ENCODE results near the gene SGK1.

DNA sequence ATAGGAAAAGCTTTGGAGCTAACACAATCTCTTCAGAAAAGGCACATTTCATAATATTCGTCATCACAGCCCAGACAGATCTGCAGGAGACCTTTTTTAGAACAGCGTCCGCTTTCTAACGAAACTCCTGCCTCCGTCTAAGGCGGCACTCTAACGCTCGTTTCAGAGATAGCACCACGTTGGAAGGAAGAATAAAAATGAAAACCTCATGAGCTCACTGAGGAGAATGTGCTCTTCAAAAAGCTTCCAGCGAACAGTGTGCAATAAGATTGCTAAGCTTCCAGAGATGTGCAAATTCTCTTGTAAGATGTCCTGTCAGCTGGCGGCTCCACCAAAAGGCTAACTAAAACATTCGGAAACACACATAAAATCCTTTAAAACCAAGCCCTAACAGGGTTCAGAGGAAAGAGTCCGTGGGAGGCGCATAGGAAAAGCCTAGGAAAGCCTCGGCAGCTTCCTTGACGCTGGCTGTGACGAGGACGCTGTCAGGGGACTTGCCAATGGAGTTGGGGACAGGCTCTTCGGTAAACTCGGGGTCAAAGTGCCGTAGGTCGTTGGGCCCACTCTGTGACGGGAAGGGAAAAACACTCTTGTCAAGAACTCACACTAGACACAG is 147.9 kb downstream of the SGK1 start:
- TF ChIP-seq, protein P1, sequence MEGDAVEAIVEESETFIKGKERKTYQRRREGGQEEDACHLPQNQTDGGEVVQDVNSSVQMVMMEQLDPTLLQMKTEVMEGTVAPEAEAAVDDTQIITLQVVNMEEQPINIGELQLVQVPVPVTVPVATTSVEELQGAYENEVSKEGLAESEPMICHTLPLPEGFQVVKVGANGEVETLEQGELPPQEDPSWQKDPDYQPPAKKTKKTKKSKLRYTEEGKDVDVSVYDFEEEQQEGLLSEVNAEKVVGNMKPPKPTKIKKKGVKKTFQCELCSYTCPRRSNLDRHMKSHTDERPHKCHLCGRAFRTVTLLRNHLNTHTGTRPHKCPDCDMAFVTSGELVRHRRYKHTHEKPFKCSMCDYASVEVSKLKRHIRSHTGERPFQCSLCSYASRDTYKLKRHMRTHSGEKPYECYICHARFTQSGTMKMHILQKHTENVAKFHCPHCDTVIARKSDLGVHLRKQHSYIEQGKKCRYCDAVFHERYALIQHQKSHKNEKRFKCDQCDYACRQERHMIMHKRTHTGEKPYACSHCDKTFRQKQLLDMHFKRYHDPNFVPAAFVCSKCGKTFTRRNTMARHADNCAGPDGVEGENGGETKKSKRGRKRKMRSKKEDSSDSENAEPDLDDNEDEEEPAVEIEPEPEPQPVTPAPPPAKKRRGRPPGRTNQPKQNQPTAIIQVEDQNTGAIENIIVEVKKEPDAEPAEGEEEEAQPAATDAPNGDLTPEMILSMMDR (IDR thresholded peaks at IDR 0.05), result no peak
- peak in 2 of 3 donors; percentile 22 to 74 for TF ChIP-seq POLR2AphosphoS5 (IDR thresholded peaks at IDR 0.05)
- TF ChIP-seq POLR2A (IDR thresholded peaks at IDR 0.05), result peak; percentile 25
